GM12873 (cell line): ENCODE results near the gene MTCL1.

Experiments
- CTCF ChIP-seq: IDR thresholded peaks from 2 replicates; pipeline ENCODE4 v1.5.1; 2012; ENCODE audit warnings: low read depth, mild to moderate bottlenecking, moderate library complexity, low read length, control low read depth; ENCODE audit not compliant: insufficient read depth; ENCODE audit errors: missing control alignments

Gene MTCL1

DNA sequence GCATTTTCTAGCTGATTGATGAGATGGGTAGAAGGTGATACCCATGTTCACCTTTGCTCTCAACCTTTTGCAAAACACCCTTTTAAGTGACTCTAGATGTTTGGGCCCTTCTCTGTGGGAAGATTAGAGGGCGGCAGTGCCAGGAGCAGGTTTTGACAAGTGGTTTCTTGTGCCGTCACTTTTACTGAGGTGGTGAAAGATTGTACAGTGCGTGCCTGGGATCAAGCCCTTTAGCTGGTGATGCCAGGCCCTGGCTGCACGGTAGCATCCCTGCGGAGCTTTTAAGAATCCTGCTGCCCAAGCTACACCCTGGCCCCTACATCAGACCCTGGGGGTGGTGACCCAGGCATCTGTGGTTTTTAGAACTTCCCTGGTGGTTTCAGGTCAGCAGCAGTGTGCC, 29.1 kb downstream of the MTCL1 start:
- TF ChIP-seq CTCF, result no peak

- TF ChIP-seq CTCF, result no peak
These were observed 29.9 kb downstream of the MTCL1 start for GRCh38 chr18:8735274-8735673.

GRCh38 chr18:8741117-8741516, 35.8 kb downstream of the MTCL1 start:
- no peak for TF ChIP-seq CTCF

GRCh38 chr18:8741532-8741931, 36.2 kb downstream of the MTCL1 start:
- TF ChIP-seq CTCF, result no peak

DNA sequence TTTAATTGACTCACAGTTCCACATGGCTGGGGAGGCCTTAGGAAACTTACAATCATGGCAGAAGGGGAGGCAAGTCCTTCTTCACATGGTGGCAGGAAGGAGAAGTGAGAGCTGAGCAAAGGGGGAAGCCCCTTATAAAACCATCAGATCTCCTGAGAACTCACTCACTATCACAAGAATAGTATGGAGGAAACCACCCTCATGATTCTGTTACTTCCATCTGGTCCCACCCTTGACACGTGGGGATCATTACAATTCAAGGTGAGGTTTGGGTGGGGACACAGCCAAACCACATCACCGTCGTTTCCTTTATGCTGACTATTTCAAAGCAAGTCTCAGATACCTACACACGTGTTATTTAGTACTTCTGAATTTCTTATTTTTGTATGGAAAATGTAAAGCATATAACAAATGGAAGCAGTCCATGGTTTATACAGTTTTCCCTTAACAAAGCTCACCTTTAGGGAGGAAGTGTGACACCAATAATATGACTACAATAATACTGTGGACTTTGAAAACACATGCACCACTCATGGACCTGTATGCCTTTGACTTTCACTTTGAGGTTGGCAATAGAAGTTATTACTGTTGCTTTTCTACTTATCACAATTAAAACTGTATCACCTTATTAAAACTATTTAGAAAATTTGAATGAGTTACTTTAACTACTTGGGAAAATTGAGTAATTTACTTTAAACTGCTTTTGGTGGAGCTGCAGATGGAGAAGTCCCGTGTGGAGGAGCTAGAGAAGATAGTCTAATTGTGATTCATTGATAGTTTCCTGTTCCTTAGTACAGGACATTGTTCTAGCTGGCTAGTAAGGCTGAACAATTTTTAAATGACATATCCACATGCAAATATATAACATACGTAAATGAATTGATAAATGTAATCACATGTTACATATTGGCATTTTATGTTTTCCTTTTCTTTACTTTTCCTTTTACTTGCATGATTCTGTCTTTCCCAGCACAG, 37.3 kb downstream of the MTCL1 start:
- TF ChIP-seq CTCF, result no peak

DNA sequence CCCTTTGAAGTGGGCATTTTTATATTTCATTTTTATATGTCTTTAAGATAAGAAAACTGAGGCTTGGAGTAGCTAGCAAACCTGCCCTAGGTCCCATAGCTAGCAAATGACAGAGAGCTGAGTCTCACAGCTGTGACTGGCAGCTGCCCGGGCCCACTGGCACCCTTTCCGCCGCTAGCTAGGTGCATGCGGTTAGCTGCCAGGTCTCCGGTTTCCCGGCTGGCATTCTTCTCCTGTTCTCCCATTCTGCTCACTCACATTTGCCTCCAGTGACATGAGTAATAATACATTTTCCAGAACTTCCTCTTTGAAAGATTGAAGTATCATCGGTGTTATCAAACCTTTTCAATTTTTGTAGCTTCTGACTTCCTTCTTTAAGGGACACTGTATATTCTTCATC, 38.7 kb downstream of the MTCL1 start:
- TF ChIP-seq CTCF, result no peak

- no peak for TF ChIP-seq CTCF
These were observed 39.3 kb downstream of the MTCL1 start for GRCh38 chr18:8744656-8745055.
